Lung (tissue), 12 donors: Measurements from ENCODE around the gene EREG. TPM values are rescaled to one million over a fixed set of nuclear protein-coding genes. Genes with fewer than 3 reads are reported as not detected.

Source experiments
- ATAC-seq: fragments of 200-7000 bp; cut with Tn5 transposase; one replicate; pipeline ENCODE4 v1.9.1; 2020; ENCODE audit warnings: moderate number of reproducible peaks; ENCODE audit not compliant: insufficient read depth, low FRiP score
- DNase-seq, 3 donors: peaks; one replicate each; pipeline ENCODE4 v3.0.0-alpha.2; 2013 to 2017
- H3K27ac ChIP-seq, 2 donors: one replicate each; pipeline ENCODE4 v1.5.1; 2013; ENCODE audit warnings: mild to moderate bottlenecking in 2 of 2, moderate library complexity in 2 of 2, control low read depth in 1 of 2, inconsistent platforms in 1 of 2, low read depth in 1 of 2, low read length in 1 of 2
- H3K27me3 ChIP-seq, 3 donors: one replicate each; pipeline ENCODE4 v1.5.1; 2013; ENCODE audit warnings: low read length in 2 of 3; ENCODE audit not compliant: control insufficient read depth in 3 of 3, insufficient read depth in 3 of 3
- H3K36me3 ChIP-seq, 4 donors: one replicate each; pipeline ENCODE4 v1.5.1; 2013; ENCODE audit warnings: low read length in 4 of 4, mild to moderate bottlenecking in 1 of 4, moderate library complexity in 1 of 4; ENCODE audit not compliant: control insufficient read depth in 4 of 4, insufficient read depth in 4 of 4
- H3K4me1 ChIP-seq, 5 donors: one replicate each; pipeline ENCODE4 v1.5.1; 2013; ENCODE audit warnings: low read length in 5 of 5, mild to moderate bottlenecking in 2 of 5, moderate library complexity in 1 of 5; ENCODE audit not compliant: control insufficient read depth in 5 of 5, insufficient read depth in 5 of 5
- H3K4me3 ChIP-seq: one replicate; pipeline ENCODE4 v1.5.1; 2013; ENCODE audit warnings: mild to moderate bottlenecking, control low read depth, moderate library complexity
- H3K9ac ChIP-seq, 2 donors: one replicate each; pipeline ENCODE4 v1.5.1; 2013; ENCODE audit warnings: low read length in 2 of 2, control low read depth in 1 of 2; ENCODE audit not compliant: insufficient read depth in 1 of 2
- H3K9me3 ChIP-seq, 4 donors: one replicate each; pipeline ENCODE4 v1.5.1; 2013; ENCODE audit warnings: low read length in 3 of 4, mild to moderate bottlenecking in 1 of 4, moderate library complexity in 1 of 4; ENCODE audit not compliant: control insufficient read depth in 4 of 4, insufficient read depth in 3 of 4
- WGBS, 2 donors: extraction: QIAGEN DNeasy Blood & Tissue Kit; methylation state at CpG; one replicate each; pipeline ENCODE4 v1.1.7; 2013; 5-methylcytosine and 5-hydroxymethylcytosine counted together
- polyA plus RNA-seq, 2 donors: library from polyadenylated mRNA; stranded (reverse); fragments of 200-250 nt; gene quantifications; one replicate each; pipeline ENCODE4 v1.2.1, GENCODE V29; 2013
- total RNA-seq, 2 donors: library from RNA; depleted of rRNA in 1 of 2; stranded (reverse); fragments of >200 nt in 1 of 2; gene quantifications; one replicate each; pipeline ENCODE4 v1.2.1, GENCODE V29; 2014 to 2021
- TF ChIP-seq, protein P1 (sequence below): IDR thresholded peaks from 2 replicates; pipeline ENCODE4 v1.5.1; 2012; ENCODE audit warnings: mild to moderate bottlenecking; ENCODE audit errors: control extremely low read depth, extremely low read depth
- donor health status: control.
- donor health status: control.
- donor health status: Bipolar disorder and iron deficiency.
- donor health status: healthy.
- donor health status: DM: yes; HTN: yes; CAD: no.

The EREG gene
- total and polyA plus RNA-seq, 4 donors, result 0.14 to 4.0 (median 0.34) TPM

DNA sequence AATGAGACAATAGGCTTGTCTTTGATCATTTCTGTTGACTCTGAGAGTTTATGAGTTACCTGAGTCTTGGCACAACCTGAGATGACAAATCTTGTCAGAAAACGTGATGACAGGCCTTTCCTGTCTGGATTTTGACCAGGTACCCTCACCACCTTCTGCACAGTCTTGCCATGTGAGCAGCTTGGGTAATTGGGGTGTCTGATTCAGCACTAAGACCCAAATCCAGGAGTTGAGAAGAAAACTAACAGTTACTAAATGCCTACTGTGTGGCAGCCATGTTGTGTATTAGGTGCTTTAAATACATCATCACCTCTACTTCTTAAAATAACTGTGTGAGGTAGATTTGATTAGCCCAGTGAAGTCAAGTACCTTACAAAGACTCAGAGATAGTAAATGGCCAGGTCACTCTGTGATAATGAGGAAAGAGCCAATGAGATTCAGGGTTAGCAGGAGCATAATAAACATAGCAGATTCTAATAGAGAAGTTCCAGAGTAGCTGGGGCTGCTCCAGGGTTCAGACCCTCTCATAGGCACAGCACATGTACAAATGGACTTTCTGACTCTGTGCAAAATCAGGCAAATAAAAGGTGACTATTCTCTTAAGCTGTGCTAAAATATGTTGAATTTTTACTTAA lies 2.8 kb downstream of the EREG start:
- WGBS, 2 donors, result 30% methylated on average over 1 of the region's 1 CpG
- DNase-seq, result no peak
- TF ChIP-seq, protein P1, sequence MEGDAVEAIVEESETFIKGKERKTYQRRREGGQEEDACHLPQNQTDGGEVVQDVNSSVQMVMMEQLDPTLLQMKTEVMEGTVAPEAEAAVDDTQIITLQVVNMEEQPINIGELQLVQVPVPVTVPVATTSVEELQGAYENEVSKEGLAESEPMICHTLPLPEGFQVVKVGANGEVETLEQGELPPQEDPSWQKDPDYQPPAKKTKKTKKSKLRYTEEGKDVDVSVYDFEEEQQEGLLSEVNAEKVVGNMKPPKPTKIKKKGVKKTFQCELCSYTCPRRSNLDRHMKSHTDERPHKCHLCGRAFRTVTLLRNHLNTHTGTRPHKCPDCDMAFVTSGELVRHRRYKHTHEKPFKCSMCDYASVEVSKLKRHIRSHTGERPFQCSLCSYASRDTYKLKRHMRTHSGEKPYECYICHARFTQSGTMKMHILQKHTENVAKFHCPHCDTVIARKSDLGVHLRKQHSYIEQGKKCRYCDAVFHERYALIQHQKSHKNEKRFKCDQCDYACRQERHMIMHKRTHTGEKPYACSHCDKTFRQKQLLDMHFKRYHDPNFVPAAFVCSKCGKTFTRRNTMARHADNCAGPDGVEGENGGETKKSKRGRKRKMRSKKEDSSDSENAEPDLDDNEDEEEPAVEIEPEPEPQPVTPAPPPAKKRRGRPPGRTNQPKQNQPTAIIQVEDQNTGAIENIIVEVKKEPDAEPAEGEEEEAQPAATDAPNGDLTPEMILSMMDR, result no peak
- H3K9me3 ChIP-seq, result no peaks in the 10 kb centered on the region
- H3K27ac ChIP-seq, result no peak overlapping the region
- no peak overlapping the region for H3K4me3 ChIP-seq
- no peak overlapping the region for H3K9ac ChIP-seq
- H3K4me1 ChIP-seq, result peaks cover 0 to 12% (median 0%) of the 10 kb centered on the region in 5 donors
- ATAC-seq, result no peak
- H3K36me3 ChIP-seq, result no peaks in the 10 kb centered on the region
- peaks cover 0 to 26% (median 14%) of the 10 kb centered on the region in 3 donors for H3K27me3 ChIP-seq

DNA sequence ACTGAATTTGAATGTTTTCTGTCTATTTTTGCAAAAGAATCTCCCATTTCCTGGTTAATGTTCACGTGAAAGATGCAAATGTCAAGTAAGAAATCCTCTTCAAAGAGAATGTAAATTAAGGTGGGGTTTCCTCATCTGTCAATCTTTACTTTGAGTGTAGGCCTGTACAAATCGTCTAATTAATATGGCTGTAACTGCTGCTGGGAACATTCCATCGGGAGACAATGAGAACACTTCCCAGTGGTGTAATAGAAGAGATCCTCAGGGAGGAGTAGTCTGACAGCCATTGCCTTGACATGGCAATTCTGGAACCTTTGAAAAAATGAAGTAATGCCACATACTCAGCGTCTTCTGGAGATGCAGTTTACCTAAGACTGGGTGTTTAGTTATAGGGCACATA lies 3.7 kb downstream of the EREG start:
- Histone ChIP-seq H3K27me3 (peaks cover 0 to 24% (median 14%) of the 10 kb centered on the region in 3 donors), H3K4me1 (peaks cover 0 to 12% (median 0%) of the 10 kb centered on the region in 5 donors), H3K9me3 (no peaks in the 10 kb centered on the region), H3K36me3 (no peaks in the 10 kb centered on the region), H3K9ac (no peak overlapping the region), H3K4me3 (no peak overlapping the region), H3K27ac (no peak overlapping the region)
- DNase-seq (no peak), ATAC-seq (no peak)
- TF ChIP-seq, protein P1, result no peak
- 58 to 60% methylated on average over 4 of the region's 4 CpGs for WGBS, 2 donors

DNA sequence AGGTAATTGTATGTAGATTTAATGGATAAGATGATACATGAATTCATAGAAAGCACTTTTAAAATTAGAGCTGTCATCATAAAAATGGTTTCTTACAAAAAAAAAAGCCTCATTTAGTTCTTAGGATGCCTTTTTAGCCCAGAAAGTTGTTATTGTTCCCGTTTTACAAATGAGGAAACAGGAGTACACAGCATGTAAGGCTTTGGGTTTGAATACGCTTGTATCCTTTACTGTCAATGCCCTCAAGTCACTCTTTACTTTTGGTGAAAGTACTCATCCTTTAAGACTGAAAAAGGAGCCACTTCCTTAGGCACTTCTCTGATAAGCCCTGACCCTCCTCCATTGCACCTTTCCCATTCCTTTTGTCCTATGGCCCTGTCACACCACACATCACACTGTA lies 4.9 kb downstream of the EREG start:
- peaks cover 0 to 6% (median 0%) of the 10 kb centered on the region in 5 donors for H3K4me1 ChIP-seq
- ATAC-seq, result no peak
- 29 to 65% methylated on average over 2 of the region's 2 CpGs for WGBS, 2 donors

More for the DNA sequence above, 4.9 kb downstream of the EREG start:
- H3K27me3 ChIP-seq, result peaks cover 0 to 12% (median 9%) of the 10 kb centered on the region in 3 donors
- no peak overlapping the region for H3K4me3 ChIP-seq
- TF ChIP-seq, protein P1, result no peak
- no peak for DNase-seq
- no peaks in the 10 kb centered on the region for H3K9me3 ChIP-seq
- H3K9ac ChIP-seq, result no peak overlapping the region
- H3K36me3 ChIP-seq, result no peaks in the 10 kb centered on the region
- no peak overlapping the region for H3K27ac ChIP-seq
